GM21723 (cell line): ENCODE results near the gene ARMC9.

Experiments
- ATAC-seq: cut with Tn5 transposase; IDR thresholded peaks from one replicate; pipeline ENCODE4 v1.9.1; 2021; ENCODE audit warnings: mild to moderate bottlenecking, moderate library complexity; ENCODE audit not compliant: unreplicated experiment

Gene ARMC9

DNA sequence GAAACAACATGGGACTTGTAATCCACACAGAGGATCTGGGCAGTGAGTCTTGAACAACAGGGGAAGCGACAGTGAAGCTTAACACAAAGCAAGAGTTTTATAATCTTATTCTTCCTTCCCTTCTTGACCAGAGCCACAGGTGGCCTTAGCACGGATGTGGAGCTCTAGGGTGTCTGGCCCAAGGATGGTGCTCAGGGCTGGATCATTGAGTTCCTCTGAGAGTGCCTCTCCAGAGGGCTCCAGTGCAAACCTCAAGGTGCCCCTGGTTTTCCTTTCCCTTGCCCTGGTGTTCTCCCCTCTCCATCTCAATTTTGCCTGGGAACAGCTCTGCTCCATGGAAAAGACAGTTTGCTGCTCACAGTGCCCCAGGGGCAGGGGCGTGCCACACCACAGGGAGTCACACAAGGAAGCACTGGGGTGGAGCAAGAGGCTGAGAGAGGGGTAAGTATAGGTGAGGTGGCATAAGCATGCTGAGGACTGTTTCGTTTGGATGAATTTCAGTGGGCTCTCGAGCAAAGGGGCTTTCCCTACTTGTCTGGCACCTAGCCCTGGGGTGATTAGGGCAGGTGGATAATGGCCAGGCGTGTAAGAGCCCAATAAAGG, 108.5 kb downstream of the ARMC9 start:
- no peak for ATAC-seq

- ATAC-seq: no peak
Observed at GRCh38 chr2:231308219-231308618, 109.8 kb downstream of the ARMC9 start.

DNA sequence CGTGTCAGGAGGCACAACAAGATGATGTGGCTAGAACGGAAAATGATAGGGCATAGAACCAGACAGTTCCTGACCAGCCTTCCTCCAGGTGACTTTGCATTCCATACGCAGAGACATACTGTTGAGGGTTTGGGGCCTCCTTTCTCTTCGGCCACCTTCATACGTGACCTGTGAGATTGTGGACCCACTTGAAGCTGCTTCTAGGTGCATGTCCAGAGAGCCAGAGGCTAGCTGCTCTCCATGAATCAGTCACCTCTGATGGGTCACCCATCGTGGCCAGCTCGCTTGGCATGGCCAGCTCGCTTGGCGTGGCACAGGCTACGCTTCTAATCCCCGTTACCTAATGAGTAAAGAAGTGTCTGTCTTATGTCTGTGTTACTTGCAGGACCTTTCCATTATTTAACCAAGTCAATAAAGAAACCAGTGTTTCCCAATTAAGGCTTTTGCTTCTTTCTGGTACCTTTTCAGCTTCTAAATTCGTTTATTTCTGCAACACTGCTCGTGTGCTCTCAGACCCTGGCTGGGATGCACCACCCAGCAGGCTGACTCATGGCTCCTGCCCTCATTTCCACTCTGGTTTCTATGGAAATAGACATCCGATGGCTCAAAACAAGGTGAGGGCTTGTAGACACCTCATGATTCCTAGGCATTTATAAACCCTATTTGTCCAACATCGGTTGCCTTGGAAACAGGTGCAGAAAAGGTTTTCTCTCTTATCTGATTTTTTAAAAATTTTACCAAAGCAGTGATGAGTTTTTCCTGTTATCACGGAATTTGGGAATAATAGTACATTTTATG, 110.4 kb downstream of the ARMC9 start:
- no peak for ATAC-seq

- no peak for ATAC-seq
Observed at GRCh38 chr2:231312066-231312465, 113.6 kb downstream of the ARMC9 start.

DNA sequence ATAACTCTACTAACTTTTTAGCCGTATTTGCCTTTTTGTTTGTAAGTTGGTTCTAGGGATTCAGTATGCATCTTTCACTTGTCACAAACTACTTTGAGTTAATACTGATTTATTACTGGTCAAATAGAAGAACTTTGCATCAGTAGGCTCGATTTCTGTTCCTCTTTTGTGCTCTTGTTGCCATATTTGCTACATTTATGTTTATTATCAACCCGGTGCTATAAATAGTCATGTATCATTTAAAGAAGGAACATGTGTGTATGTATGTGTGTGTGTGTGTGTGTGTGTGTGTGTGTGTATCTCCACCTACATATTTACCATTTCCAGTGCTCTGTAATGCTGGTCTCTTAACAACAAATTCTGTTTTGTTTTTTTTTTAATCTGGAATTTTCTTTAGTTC, 117.5 kb downstream of the ARMC9 start:
- no peak for ATAC-seq

DNA sequence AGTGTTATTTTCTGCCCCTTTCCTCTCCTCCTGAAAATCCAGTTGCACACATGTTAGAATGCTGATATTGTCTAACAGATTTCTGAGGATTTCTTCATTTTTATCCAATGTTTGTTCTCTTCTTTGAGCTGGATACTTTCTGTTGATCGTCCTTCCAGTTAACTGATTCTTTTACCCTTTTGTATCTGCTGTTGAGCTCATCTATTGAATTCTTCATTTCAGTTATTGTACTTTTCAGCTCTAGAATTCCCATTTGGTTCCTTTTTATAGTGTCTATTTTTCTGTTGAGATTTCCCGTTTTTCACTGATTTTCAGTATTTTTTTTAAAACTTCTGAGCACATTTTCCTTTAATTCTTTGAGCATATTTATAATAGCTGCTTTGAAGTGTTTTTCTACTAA, 119.1 kb downstream of the ARMC9 start:
- ATAC-seq: no peak

- no peak for ATAC-seq
Observed at GRCh38 chr2:231318436-231318835, 120.0 kb downstream of the ARMC9 start.

GRCh38 chr2:231318954-231319353, 120.5 kb downstream of the ARMC9 start:
- no peak for ATAC-seq

DNA sequence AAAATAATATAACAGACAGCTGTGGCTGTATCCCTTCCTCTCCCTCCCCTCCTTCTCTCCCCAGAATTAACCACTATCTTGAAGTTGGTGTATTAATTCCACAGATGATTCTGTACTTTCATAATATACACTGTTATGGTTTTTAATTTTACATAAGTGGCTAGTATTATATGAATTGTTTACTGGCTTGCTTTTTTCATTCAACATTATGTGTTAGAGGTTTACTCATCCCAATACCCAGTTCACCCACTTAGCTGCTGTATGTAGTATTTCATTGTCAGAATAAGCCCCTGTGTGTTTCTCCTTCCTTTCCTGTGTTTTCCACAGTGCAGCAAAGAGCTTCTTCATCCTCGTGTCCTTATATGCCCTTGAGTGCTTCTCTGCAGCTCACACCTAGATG, 121.4 kb downstream of the ARMC9 start:
- ATAC-seq: no peak

GRCh38 chr2:231321021-231321420, 122.6 kb downstream of the ARMC9 start:
- ATAC-seq: no peak

DNA sequence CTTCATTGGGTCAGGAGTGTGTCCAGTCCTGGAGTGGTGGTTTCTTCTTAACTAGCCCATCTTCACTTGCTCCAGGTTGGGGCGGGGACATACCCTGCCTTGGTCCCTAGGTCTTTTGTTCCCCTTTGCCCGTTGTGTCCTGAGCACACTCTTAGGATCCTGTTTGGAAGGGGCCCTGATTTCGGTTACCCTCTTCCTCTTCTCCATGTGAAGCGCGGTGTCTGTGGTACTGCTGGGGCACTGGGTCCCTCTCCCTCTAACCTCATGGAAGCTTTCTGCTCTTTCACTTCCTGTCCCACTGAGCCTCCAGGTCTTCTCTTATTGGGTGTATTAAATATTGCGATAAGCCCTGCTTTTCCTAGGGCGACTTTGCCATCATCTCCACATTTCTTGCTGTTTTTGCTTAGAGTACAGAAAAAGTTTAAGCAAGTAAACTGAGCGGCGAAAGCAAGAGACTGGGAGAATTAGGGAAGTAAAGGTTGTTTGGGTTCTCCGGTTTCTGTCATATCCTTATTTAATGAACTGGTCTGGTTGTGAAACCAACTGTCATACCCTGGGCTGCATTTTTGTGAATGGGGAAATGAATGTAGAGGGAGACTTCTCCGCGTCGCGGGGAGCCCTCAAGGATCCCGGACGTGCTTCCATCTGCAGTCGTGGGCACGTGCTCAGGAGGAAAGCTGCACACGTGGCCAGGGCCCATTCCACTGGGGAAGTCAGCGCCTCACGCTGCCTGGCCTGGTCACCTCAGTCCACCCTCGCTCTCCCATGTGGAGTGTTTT, 123.3 kb downstream of the ARMC9 start:
- no peak for ATAC-seq

DNA sequence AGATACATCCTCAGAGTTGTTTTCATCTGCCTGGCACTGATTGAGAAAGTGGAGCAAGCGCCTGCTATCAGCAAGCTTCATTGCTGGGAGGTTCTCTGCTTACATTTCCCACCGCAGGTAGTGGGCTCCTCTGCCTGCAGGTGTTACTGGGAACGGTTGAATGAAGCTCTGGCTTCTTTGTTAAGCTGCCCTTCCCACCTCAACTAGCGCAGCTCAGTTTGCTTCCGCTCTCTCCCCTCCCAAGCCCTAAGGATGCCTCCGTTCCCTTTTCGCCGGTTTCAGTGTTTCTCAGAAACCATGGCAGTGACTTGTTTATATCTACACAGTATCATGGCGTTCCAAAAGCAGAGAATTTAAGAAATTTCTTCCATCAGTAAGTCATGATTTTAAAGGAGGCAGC, 124.9 kb downstream of the ARMC9 start:
- no peak for ATAC-seq

DNA sequence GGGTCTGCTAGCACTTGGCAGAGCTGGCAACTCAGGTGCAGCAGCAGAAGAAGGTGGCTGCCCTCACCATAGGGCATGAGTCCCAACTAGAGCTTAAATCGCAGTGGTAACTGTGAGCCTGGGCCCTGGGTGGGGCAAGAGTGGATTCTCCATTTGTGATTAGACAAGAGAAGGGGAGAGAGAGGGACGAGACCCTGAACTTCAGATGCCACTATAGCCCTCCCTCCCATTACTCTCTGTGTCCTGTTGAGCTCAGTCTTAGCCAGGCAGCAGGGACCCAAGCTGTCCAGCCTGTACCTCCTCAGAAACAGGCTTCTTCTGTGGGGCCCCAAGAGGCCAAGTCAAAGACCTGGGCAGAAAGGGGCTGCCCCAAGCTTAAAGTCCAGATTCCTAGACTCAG, 127.4 kb downstream of the ARMC9 start:
- ATAC-seq: no peak

GRCh38 chr2:231326404-231326803, 128.0 kb downstream of the ARMC9 start:
- no peak for ATAC-seq

- no peak for ATAC-seq
Observed at GRCh38 chr2:231330311-231330710, 131.9 kb downstream of the ARMC9 start.

- ATAC-seq: no peak
Observed at GRCh38 chr2:231331533-231331932, 133.1 kb downstream of the ARMC9 start.

- no peak for ATAC-seq
Observed at GRCh38 chr2:231332388-231332787, 134.0 kb downstream of the ARMC9 start.

DNA sequence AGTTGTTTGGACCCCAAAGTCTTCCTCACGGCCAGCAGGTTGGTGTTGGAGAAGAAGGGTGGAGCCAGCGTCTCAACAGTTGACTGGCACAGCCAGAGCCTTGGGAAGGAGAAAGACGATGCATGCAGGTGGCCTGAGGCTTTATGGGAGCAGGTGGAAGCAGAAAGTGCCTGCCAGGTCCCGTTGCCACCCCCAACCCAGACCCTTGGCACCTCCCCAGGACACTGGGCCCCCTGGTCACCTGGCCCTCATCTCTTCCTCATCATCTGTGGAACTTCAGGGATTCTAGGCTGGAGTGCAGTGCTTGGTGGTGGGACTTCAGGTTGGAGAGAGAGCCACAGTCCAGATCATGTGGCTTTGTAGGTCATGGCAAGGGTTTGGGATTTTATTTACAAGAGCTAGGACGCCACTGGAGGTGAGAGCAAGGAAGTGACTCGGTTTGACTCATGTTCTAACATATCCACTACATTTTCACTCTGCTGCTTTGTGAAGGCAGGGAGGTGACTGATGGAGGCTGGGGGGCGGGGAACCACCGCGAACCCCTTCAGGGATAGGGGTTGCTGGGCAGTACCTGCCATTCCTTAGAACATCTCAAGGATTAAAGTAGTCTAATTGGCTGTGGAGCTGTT, 134.6 kb downstream of the ARMC9 start:
- ATAC-seq: no peak

GRCh38 chr2:231334179-231334930, 135.9 kb downstream of the ARMC9 start:
- ATAC-seq: no peak

GRCh38 chr2:231334981-231335380, 136.6 kb downstream of the ARMC9 start:
- no peak for ATAC-seq

GRCh38 chr2:231335591-231335990, 137.2 kb downstream of the ARMC9 start:
- no peak for ATAC-seq
